ENCODE data around the gene CELF2.

Gene CELF2

DNA sequence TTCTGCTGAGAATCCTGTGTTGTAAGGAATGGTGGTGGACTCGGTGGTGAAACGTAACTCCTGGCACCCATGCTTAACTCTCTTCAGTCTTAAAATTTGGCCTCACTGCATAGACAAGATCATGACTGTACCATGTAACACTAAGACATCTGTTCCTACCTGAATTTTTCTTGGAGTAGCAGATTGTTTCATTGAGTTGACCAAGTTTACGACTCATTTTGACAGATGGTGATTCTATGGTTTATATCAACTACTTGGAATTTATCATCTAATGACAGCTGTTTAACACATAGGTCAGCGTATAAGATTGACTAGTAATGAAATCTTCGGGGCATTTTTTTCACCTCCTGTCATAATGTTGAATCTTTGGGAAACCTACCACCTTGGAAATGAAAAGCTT is 184.2 kb downstream of the CELF2 start:
- H3K36me3 Mint-ChIP-seq (ENCODE audit: insufficient read depth), result peaks cover 97% of the 10 kb centered on the region
- no peaks in the 10 kb centered on the region for H3K9me3 Mint-ChIP-seq
- H3K27me3 Mint-ChIP-seq, result no peaks in the 10 kb centered on the region

DNA sequence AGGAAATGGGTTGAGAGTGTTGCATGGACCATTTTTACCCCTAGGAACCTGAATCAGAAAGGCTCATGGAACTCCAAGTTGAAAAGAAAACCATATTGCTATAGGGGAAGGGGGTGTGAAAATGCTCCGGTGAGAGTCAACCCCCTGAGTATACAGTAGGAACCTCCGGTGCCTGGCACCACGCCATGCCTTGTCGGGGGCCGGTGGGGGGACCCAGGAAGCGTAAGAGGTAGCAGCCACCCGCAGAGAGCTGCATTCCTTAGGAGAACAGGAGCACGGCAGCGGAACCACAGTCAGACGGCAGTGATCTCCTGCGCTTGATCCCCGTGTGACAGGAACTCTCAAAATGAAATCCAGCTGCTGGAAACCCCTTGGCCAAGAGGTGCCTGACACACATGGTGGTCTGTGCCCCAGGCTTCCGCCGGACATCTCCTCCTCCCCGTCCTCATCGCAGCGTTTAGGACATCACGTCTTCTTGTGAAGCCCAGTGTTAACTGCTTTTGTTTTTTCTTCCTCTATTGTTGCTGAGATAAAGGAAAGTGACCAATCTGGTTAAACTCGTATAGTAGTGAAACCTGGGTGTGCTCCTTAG is 186.8 kb downstream of the CELF2 start:
- H3K9me3 Mint-ChIP-seq, result no peaks in the 10 kb centered on the region
- H3K4me3 Mint-ChIP-seq, result peak overlapping the region; percentile 60 to 69
- peak overlapping the region; percentile 95 to 97 for H3K27ac Mint-ChIP-seq
- H3K36me3 Mint-ChIP-seq (ENCODE audit: insufficient read depth), result peaks cover 99% of the 10 kb centered on the region
- peak in 1 of 3 experiments; percentile 54 for DNase-seq
- H3K4me1 Mint-ChIP-seq (ENCODE audit: low read depth in 2 of 2), result peaks cover 92 to 96% of the 10 kb centered on the region in 2 donors
- H3K27me3 Mint-ChIP-seq, result no peaks in the 10 kb centered on the region
- peak; percentile 49 for ATAC-seq (replicated peaks)

More for the DNA sequence above, 184.2 kb downstream of the CELF2 start:
- peak overlapping the region; percentile 72 to 80 for H3K4me3 Mint-ChIP-seq
- H3K4me1 Mint-ChIP-seq (ENCODE audit: low read depth in 2 of 2), result peaks cover 89 to 96% of the 10 kb centered on the region in 2 donors
- ATAC-seq (replicated peaks) (no peak), DNase-seq (no peak)
- H3K27ac Mint-ChIP-seq, result peak overlapping the region; percentile 95 to 97

DNA sequence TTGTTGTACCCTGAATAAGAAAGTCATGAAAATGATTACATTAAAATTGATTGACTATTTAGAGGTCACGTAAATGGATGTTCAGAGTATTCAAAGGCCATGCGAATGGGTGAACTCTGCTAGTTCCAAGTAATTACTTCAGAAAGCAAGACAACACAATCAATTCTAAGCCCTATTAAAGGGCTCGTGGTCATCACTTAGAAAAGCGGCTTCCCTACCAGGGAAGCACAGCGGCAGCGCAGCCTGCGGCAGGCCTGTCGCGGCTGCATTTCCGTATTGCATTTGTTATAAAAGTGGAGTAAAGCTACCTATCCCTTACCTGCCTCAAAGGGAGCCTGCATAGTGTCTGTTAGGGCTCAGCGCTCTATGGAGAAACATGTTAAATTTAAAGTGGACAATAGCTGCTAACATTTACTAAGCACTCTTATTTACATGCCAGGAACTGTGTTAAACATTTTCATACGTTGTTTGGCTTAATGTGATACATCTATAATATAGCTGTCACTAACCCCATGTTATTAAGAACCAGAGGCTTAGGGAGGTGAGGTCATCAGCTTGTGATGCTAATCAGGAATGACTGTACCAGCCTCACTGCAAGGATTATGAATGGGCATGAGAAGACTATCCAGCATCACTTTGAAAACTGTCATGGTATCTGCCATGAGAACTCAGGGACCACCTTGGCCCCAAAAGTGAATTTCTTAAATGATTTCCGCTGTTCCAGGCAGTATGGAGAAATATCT is 187.5 kb downstream of the CELF2 start:
- Mint-ChIP-seq H3K27me3 (no peaks in the 10 kb centered on the region), H3K36me3 (ENCODE audit: insufficient read depth) (peaks cover 99% of the 10 kb centered on the region), H3K4me1 (ENCODE audit: low read depth in 2 of 2) (peaks cover 91 to 96% of the 10 kb centered on the region in 2 donors), H3K9me3 (no peaks in the 10 kb centered on the region), H3K27ac (peak overlapping the region; percentile 95 to 97), H3K4me3 (peak overlapping the region; percentile 60 to 69)
- DNase-seq (no peak), ATAC-seq (replicated peaks) (no peak)

DNA sequence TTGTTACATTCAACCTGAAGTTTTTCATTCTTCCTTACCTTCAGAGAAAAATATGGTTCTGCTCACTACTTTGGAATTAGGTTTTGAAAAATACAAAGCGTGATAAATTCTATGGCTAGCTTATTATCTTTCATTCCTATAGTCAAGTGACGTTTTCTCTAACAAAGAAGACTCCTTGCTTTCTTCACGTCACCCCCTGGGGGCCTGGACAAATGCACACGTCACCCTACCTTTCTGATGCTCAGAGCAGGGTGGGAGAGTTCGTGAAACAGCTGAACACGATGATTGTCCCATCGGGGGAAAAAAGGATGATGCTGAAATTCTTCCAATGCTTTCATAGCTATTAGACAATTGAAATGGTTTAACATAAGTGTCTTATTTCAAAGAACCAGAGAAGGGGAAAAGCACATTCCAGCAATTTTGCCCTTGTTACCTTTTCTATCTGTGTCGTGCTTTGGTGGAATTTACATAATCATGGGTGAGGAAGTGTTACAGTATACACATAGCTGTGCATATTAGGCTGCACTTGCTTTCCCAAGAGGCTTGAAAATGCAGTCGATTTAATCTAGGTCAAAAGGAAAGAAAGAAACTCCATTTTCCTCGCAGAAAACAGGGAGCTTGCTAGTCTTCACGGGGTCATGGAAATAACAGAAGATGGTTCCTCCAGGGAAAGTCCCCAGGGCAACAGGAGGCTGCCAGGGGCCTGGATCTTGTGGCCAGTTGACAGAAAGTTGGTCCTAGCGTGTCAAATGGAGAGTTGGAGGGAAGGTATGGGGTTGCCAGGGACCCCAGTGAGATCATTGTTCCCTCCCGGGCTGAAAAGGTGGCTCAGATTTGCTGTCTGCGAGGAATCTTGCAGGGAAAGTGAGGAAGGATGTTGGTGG is 189.2 kb downstream of the CELF2 start:
- Mint-ChIP-seq H3K9me3 (no peaks in the 10 kb centered on the region), H3K27ac (peak overlapping the region; percentile 95 to 97), H3K4me3 (peak overlapping the region; percentile 79 to 81), H3K27me3 (no peaks in the 10 kb centered on the region), H3K36me3 (ENCODE audit: insufficient read depth) (peaks cover 100% of the 10 kb centered on the region), H3K4me1 (ENCODE audit: low read depth in 2 of 2) (peaks cover 89 to 96% of the 10 kb centered on the region in 2 donors)
- ATAC-seq (replicated peaks) (no peak), DNase-seq (no peak)

DNA sequence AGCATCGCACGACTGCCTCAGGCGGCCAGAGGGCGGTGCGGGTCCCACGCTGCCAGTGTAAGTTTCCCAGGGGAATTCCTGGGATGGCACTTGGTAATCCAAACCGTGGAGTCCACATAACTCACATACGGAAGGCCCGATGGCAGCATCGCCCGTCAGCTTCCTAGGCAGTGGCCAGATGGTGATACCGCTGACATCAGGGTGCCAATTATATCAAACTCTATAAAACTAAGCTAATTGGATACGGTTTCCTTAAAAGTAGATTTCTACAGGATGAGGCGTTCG is 189.8 kb downstream of the CELF2 start:
- DNase-seq, result no peak
- Mint-ChIP-seq H3K4me1 (ENCODE audit: low read depth in 2 of 2) (peaks cover 90 to 96% of the 10 kb centered on the region in 2 donors), H3K27ac (peak overlapping the region; percentile 95 to 97), H3K4me3 (peak overlapping the region; percentile 79 to 81), H3K27me3 (no peaks in the 10 kb centered on the region), H3K9me3 (no peaks in the 10 kb centered on the region), H3K36me3 (ENCODE audit: insufficient read depth) (peaks cover 100% of the 10 kb centered on the region)
- no peak for ATAC-seq (replicated peaks)

DNA sequence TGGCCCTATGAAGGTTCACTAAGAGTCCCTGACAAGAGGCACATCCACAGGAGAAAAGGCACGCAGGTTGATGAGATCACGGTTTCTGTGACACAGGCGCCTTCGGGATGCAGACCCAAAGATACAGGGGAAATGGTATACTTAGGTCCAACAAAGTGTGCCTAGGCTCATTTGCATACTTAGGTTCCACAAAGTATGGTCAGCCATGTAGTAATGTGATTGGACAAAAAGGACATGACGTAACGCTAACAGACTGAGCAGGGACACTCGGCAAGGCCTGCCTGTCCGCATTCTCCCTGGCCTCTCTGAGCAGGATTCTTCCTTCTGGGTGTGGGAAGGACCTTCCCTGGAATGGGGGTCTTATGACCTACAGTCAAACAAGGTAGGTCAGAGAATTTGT is 190.6 kb downstream of the CELF2 start:
- DNase-seq (no peak), ATAC-seq (replicated peaks) (no peak)
- peak overlapping the region; percentile 95 to 97 for H3K27ac Mint-ChIP-seq
- H3K36me3 Mint-ChIP-seq (ENCODE audit: insufficient read depth), result peaks cover 100% of the 10 kb centered on the region
- H3K27me3 Mint-ChIP-seq, result no peaks in the 10 kb centered on the region
- H3K9me3 Mint-ChIP-seq, result no peaks in the 10 kb centered on the region
- H3K4me1 Mint-ChIP-seq (ENCODE audit: low read depth in 2 of 2), result peaks cover 90 to 96% of the 10 kb centered on the region in 2 donors
- peak overlapping the region; percentile 79 to 81 for H3K4me3 Mint-ChIP-seq

DNA sequence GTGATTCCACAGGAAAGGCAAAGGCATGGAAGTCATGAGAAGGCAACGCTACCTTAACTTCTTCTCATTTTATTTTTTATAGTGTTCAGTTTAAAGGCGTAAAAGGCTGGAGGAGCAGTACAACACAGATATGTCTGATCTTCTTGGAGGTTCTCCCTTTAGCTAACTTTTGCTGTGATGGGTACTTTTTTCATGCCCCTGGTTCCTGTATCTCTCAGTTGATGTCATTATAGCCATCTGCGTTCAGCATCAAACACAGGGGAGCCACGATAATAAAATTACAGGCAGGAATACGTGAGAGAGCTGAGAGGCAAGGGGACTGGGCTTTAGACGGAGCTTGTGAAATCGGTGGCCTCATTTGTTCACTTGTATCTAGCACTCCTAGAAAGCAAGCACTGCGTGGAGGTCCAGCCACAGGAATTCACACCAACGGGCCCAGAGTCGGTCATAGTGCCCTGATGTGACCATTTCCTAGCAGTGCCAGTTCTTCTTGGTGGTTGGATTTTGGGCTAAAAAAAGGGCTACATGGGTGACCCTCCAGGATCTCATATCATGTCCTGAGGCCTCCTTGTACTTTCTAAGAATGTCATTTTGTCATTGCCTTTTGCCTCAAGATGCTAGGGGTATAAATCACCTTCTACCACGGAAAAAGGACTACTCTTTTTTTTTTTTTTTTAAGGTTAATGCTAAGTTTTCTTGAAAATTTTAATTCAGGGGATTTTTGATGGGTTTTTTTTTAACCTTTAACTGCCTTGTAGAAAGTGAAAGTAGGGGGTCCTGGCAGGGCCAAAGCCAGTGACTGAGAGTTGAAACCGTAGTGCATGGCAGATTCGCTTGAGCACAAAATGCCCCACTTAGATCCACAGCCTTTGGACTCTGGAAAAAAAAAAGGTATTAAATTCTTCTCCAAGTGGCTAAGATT is 191.5 kb downstream of the CELF2 start:
- H3K27ac Mint-ChIP-seq, result peak overlapping the region; percentile 95 to 97
- H3K27me3 Mint-ChIP-seq, result no peaks in the 10 kb centered on the region
- H3K9me3 Mint-ChIP-seq, result no peaks in the 10 kb centered on the region
- ATAC-seq (replicated peaks), result peak; percentile 42
- H3K4me1 Mint-ChIP-seq (ENCODE audit: low read depth in 2 of 2), result peaks cover 91 to 97% of the 10 kb centered on the region in 2 donors
- peaks cover 100% of the 10 kb centered on the region for H3K36me3 Mint-ChIP-seq (ENCODE audit: insufficient read depth)
- DNase-seq, result no peak
- H3K4me3 Mint-ChIP-seq, result peak overlapping the region; percentile 79 to 81

DNA sequence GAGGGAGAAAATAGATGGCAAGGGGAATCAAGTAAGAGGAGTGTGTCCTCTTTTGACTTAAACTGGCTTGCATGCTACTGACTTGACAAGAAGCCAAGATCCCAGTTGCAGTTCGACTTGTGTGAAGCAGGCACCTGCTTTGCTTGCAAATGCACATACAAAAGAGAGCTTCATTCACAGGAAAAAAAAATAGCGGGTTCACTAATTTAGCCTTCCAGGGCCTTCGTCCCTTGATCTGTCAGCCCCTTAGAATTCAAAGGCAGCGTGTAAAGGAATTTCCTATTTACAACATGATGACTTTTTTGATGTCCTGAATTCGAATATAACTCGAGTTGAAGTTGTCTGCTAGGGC is 192.1 kb downstream of the CELF2 start:
- no peaks in the 10 kb centered on the region for H3K27me3 Mint-ChIP-seq
- DNase-seq (no peak), ATAC-seq (replicated peaks) (no peak)
- H3K36me3 Mint-ChIP-seq (ENCODE audit: insufficient read depth), result peaks cover 100% of the 10 kb centered on the region
- peak overlapping the region; percentile 79 to 81 for H3K4me3 Mint-ChIP-seq
- peaks cover 90 to 96% of the 10 kb centered on the region in 2 donors for H3K4me1 Mint-ChIP-seq (ENCODE audit: low read depth in 2 of 2)
- H3K9me3 Mint-ChIP-seq, result no peaks in the 10 kb centered on the region
- peak overlapping the region; percentile 95 to 97 for H3K27ac Mint-ChIP-seq

DNA sequence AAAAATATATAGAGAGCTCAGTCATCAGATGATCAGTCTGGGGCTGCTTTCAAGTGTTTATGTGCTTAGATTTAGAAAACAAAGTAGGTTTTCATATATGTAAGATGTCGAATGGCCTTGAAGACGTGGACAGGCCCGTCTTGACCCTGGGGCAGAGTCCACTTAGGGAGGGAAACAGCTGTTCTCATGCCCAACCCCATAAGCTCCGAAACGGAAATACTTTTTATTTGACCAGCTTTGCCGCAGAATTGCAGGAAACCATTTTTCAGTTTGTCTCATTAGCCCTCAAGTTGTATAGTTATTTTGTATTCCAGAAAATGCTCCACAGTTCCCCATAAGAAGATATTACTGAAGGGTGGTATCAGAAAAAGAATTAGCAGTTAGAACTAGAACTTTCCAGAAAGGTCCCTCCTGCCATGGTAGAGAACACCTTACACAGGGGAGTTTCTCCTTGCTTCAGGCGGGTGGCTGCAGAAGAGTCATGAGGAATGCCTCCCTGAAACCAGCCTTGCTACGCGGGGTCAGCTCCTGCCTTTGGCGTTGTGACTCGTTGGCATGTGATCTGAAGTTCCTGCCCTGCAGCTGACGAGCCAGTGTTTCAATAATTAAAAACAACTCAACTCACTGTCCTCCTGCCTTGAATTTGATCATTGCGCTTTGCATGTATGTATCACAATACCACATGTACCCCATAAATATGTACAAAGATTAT is 192.7 kb downstream of the CELF2 start:
- no peaks in the 10 kb centered on the region for H3K27me3 Mint-ChIP-seq
- peaks cover 100% of the 10 kb centered on the region for H3K36me3 Mint-ChIP-seq (ENCODE audit: insufficient read depth)
- H3K4me1 Mint-ChIP-seq (ENCODE audit: low read depth in 2 of 2), result peaks cover 92 to 96% of the 10 kb centered on the region in 2 donors
- DNase-seq (no peak), ATAC-seq (replicated peaks) (no peak)
- H3K4me3 Mint-ChIP-seq, result peak overlapping the region; percentile 79 to 81
- H3K27ac Mint-ChIP-seq, result peak overlapping the region; percentile 95 to 97
- no peaks in the 10 kb centered on the region for H3K9me3 Mint-ChIP-seq

DNA sequence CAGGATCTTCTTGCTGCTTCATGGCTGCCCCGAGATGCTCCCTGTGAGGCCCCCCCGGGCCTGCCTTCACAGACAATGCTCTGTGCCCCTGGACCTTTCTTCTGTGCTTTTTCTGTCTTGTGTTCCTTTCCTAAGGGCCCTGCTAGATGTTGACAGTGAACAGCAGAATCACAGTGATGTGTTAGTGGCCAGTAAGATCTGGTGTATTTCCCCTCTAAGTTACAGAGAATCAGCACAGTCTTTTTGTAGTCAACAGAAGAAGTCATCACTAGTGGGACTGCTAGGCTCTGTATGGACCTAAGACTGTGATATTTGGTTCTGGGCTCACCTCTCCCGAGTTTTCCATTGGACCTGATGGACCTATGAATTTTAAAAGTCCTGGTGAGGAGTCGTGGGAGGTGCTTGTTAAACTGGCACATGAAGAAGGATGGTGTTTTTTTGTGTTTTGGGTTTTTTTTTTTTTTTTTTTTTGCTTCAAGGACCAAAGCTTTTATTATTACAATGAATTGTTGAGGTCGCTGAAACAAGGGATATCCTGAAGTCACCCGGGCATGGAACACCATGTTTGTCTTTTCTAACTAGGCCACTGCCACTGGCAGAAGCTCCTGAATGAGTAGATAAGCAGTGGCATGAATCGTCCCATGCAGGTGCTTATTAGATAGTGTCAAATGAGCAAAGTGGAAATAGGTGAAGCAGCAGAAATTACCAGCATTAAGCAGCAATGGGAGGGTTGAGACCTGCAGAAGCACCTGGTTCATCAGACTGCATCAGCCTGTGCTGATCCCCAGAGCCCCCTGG is 194.8 kb downstream of the CELF2 start:
- Mint-ChIP-seq H3K4me3 (peak overlapping the region; percentile 79 to 81), H3K36me3 (ENCODE audit: insufficient read depth) (peaks cover 98% of the 10 kb centered on the region), H3K4me1 (ENCODE audit: low read depth in 2 of 2) (peaks cover 89 to 99% of the 10 kb centered on the region in 2 donors), H3K27me3 (no peaks in the 10 kb centered on the region), H3K27ac (peak overlapping the region; percentile 95 to 97), H3K9me3 (no peaks in the 10 kb centered on the region)
- peak; percentile 28 for ATAC-seq (replicated peaks)
- no peak for DNase-seq

DNA sequence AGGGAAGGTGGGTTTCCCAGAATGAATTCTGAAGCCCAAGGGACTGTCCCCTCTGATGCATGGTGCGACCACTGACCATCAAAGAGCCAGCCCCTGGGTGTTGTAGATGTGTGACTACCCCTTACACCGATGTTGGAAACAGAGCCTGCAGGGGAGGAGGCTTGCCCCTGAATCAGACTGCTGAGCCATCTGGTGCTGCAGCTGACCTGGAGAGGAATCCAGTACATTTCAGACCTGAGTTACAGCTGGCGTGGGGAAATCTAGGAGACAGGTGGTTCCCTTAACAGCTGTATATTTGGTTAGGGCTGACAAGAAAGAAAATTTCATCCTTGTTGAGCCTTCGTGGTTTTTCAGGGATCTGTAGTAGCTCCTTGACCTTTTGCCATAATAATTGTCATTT is 195.5 kb downstream of the CELF2 start:
- DNase-seq, result no peak
- Mint-ChIP-seq H3K4me1 (ENCODE audit: low read depth in 2 of 2) (peaks cover 89 to 96% of the 10 kb centered on the region in 2 donors), H3K27me3 (no peaks in the 10 kb centered on the region), H3K4me3 (peak overlapping the region; percentile 79 to 81), H3K27ac (peak overlapping the region; percentile 95 to 97), H3K9me3 (no peaks in the 10 kb centered on the region), H3K36me3 (ENCODE audit: insufficient read depth) (peaks cover 98% of the 10 kb centered on the region)
- ATAC-seq (replicated peaks), result no peak

DNA sequence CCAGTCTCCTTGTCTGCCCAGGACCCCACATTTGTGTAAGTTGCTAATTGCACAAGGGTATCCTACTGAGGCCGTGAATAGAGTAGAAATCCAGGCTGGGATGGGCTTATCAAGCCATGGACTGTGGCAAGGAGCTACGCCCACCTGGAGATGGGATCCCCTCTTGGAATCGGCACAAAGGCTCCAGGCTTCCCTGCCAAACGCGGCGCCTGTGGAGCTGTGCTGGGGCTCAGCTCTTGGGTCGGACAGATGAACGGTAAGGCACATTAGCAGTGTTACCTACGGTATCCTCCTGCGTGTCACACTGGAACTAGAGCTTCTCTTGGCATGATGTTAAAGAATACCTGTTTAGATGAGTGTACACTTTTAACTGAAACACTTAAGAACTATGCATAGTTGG is 196.7 kb downstream of the CELF2 start:
- ATAC-seq (replicated peaks) (no peak), DNase-seq (no peak)
- Mint-ChIP-seq H3K27ac (peak overlapping the region; percentile 56 to 95), H3K4me3 (peak overlapping the region; percentile 11 to 22), H3K36me3 (ENCODE audit: insufficient read depth) (peaks cover 98% of the 10 kb centered on the region), H3K4me1 (ENCODE audit: low read depth in 2 of 2) (peaks cover 81 to 93% of the 10 kb centered on the region in 2 donors), H3K27me3 (no peaks in the 10 kb centered on the region), H3K9me3 (no peaks in the 10 kb centered on the region)
